ENCODE results near the gene STK11. TPM values are rescaled to one million over a fixed set of nuclear protein-coding genes. Genes with fewer than 3 reads are reported as not detected.

The STK11 gene
- total RNA-seq, 1 experiment from 2014 or later, result 99.0 TPM

DNA sequence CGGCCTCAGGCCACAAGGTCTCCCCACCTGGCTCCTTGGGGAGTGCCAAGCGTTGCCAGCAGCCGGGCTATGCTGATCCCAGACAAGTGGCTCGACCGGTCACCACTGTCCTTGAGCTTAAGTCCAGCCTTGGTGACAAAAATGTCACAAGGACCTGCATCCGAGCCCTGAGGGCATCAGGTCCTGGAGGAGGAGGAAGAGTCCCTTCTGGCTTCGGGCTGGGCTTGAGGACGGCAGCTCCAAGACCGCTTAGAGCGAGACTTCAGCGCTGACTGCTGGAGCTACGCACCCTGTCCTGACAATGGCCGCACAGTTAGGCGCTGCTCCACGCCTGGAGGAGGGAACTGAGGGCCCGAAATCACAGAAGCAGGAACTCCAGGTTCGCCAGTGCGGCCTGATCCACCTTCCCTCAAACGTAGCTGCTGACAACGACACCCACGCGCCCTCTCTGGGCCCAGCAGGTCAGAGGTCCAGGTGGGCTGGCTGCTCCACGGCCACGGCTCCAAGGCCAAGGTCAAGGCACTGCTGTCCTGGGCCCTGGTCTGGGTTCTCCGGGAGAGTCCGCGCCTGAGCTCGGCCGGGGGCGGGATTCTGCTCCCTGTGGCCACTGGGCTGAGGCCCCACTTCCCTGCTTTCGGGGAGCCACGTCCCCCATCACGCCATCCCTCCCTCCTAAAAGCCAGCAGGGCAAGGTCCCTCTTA lies 38.6 kb upstream of the STK11 start:
- no peaks in the 10 kb centered on the region; the same call in 1 of the 2 replicates for H3K36me3 ChIP-seq (replicated peaks; ENCODE audit: control insufficient read depth, insufficient read depth, low read length)
- no peaks in the 10 kb centered on the region for H3K27me3 ChIP-seq (ENCODE audit: control insufficient read depth, insufficient read depth, low read length)
- no peak overlapping the region for H3K4me3 ChIP-seq (ENCODE audit: insufficient read depth, low read depth, low read length)
- DNase-seq, result no peak

- H3K36me3 ChIP-seq (replicated peaks; ENCODE audit: control insufficient read depth, insufficient read depth, low read length), result no peaks in the 10 kb centered on the region; the same call in 1 of the 2 replicates
- no peaks in the 10 kb centered on the region for H3K27me3 ChIP-seq (ENCODE audit: control insufficient read depth, insufficient read depth, low read length)
- DNase-seq, result no peak
- H3K4me3 ChIP-seq (ENCODE audit: insufficient read depth, low read depth, low read length), result no peak overlapping the region
Measured at GRCh38 chr19:1167687-1168571, 37.6 kb upstream of the STK11 start.

DNA sequence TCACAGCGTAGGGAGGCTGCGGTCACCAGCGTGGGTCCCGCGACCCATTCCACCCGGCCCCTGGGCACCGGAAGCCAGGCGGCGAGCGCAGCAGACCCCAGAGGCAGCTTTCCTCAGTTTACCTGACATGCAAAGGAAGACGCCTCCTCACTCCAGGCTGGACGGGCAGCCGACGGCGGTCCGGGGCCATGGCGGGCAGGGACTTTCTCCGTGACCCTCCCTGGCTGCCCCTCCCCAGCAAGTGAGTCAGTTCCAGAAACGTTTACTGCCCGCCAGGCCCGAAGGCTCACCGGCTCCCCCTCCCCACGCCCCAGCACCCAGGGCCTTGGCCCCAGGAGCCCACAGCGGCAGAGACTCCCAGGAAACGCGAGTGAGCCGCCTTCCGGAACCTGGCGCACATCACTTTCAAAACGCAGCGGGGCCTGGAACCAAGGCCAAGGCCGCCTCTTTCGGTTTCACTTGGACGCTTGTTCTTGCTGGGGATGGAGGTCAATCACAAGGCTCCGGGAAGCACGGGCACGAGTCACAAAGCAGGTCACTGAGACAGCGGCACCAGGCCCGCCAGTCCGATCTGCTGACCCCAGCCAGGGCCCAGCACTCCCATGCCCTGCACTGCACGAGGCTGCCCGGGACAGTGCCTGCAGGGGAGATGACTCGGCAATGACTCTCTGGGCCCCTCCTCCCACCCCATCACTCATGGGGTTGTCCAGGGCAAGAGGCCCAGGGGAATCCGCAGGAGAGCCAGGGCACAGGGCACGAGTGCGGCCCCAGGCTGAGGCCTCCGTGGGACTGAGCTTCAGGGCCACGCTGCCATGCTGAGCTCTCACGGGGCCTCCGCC lies 36.8 kb upstream of the STK11 start:
- H3K36me3 ChIP-seq (replicated peaks; ENCODE audit: control insufficient read depth, insufficient read depth, low read length), result no peaks in the 10 kb centered on the region; the same call in 1 of the 2 replicates
- H3K4me3 ChIP-seq (ENCODE audit: insufficient read depth, low read depth, low read length), result no peak overlapping the region
- DNase-seq, result no peak
- H3K27me3 ChIP-seq (ENCODE audit: control insufficient read depth, insufficient read depth, low read length), result no peaks in the 10 kb centered on the region

- H3K27me3 ChIP-seq (ENCODE audit: control insufficient read depth, insufficient read depth, low read length), result no peaks in the 10 kb centered on the region
- peak; percentile 51 for DNase-seq
- H3K4me3 ChIP-seq (ENCODE audit: insufficient read depth, low read depth, low read length), result no peak overlapping the region
- H3K36me3 ChIP-seq (replicated peaks; ENCODE audit: control insufficient read depth, insufficient read depth, low read length), result no peaks in the 10 kb centered on the region; the same call in 1 of the 2 replicates
Measured at GRCh38 chr19:1169411-1169791, 36.2 kb upstream of the STK11 start.

DNA sequence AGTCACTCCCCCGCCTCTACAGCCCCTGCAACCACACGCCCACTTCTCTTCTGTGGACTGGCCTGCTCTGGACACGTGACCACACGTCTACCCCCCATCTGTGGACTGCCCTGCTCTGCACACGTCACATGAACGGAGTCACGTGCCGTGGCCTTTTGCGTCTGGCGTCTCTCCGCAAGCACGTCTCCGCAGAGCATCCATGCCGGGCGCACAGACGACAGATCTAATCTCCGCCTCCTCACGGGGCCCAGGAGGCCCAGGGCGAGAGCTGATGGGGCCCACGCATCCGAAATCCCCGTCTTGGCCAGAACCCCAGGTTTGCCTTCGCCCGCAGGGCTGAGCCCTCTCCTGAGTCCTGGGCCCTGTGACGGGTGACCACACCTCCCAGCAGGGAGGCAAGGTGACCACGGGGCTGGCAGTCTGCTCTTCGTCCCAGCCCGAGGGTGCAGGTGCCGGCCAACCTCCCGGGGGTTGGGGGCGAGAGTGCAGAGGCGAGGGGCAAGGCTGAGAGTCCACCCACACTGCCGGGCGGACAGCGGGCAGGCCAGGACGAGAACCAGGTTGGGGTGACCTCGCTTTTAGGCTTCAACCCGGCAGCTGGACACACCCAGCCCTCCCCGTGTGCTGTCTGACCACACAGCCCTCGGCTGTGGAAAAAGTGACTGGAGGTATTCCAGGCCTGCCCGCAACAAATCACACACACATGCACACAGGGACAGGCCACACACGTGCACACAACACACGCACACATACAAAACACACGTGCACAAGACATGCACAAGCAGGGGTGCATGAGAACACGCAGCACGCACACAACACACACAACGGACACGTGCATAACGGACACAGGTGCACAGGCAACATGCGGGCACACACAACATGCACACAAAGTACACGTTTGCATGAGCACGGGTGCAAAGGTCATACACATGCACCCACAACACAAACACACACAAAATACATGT lies 35.4 kb upstream of the STK11 start:
- DNase-seq, result no peak
- Histone ChIP-seq H3K36me3 (replicated peaks; ENCODE audit: control insufficient read depth, insufficient read depth, low read length) (no peaks in the 10 kb centered on the region; the same call in 1 of the 2 replicates), H3K27me3 (ENCODE audit: control insufficient read depth, insufficient read depth, low read length) (no peaks in the 10 kb centered on the region), H3K4me3 (ENCODE audit: insufficient read depth, low read depth, low read length) (no peak overlapping the region)

- no peak for DNase-seq
- Histone ChIP-seq H3K27me3 (ENCODE audit: control insufficient read depth, insufficient read depth, low read length) (no peaks in the 10 kb centered on the region), H3K4me3 (ENCODE audit: insufficient read depth, low read depth, low read length) (no peak overlapping the region; the same call in 1 of the 2 replicates), H3K36me3 (replicated peaks; ENCODE audit: control insufficient read depth, insufficient read depth, low read length) (no peaks in the 10 kb centered on the region; the same call in 1 of the 2 replicates)
Measured at GRCh38 chr19:1170938-1171754, 34.4 kb upstream of the STK11 start.

DNA sequence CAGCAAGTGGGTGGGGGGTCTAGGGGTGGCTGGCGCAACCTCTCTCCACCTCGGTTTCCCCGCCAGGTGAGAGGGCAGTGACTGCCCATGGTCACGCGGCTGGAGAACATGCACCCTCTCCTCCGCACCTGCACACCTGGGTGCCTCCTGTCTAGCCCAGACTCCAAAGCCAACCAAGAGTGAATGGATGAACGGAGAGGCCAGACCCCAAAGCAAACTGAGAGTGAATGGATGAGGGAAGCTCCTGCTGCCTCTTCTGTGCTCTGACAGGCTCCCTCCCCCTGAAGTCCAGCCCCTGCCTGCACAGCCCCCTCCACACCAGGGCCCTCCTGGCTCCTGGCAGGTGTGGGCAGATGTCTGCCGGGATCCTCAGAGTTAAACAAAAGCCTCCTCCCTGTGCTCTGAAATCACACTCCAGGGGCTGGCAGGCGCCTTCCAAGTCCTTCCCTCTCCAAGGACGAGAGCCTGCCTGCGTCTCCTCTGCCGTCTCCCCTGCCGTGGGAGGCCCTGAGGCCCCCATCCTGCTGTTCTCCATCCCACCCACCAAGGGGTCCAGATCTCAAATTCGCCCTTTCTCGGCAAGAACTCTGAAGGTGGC lies 33.7 kb upstream of the STK11 start:
- H3K27me3 ChIP-seq (ENCODE audit: control insufficient read depth, insufficient read depth, low read length), result no peaks in the 10 kb centered on the region
- DNase-seq, result no peak
- no peaks in the 10 kb centered on the region; the same call in 1 of the 2 replicates for H3K36me3 ChIP-seq (replicated peaks; ENCODE audit: control insufficient read depth, insufficient read depth, low read length)
- H3K4me3 ChIP-seq (ENCODE audit: insufficient read depth, low read depth, low read length), result peak overlapping the region; percentile 4; the same call in 1 of the 2 replicates

DNA sequence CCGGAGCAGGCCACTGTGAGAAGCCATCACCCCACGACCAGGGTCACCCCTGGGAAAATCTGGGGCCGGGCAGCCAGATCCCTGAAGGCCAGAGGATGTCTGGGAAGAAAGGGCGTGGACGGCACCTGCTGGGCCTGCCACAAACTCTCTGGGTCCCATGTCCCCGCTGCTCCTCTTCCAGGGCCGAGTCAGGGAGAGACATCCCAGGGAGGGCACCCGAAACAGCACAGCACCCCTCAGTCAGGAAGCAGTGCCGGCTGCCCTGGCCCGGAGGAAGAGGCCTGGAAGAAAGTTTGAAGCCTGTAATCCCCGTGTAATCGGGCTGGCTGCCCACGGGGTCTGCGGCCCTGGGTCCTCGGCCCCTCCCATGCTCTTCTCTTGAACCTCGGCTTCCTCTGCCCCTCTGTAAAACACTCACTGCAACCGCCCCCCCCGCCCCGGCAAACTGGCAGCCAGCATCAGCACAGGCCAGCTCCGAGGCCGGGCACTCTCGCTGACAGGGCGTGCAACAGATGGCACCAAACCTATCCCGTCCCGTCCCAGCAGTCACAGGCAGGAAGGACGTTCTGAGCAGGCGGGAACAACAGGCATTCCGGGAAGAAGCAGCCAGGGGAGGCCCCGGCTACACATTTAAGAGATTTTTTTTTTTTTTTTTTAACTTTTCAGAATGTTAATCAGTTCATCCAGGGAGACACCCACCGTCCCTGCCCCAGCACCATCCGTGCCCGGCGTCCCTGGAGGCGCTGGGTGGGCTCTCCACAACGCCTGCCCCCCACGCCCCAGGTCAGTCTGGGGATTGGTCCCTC lies 33.0 kb upstream of the STK11 start:
- peak; percentile 83 for DNase-seq
- Histone ChIP-seq H3K36me3 (replicated peaks; ENCODE audit: control insufficient read depth, insufficient read depth, low read length) (no peaks in the 10 kb centered on the region; the same call in 1 of the 2 replicates), H3K27me3 (ENCODE audit: control insufficient read depth, insufficient read depth, low read length) (no peaks in the 10 kb centered on the region), H3K4me3 (ENCODE audit: insufficient read depth, low read depth, low read length) (peak overlapping the region; percentile 79)

DNA sequence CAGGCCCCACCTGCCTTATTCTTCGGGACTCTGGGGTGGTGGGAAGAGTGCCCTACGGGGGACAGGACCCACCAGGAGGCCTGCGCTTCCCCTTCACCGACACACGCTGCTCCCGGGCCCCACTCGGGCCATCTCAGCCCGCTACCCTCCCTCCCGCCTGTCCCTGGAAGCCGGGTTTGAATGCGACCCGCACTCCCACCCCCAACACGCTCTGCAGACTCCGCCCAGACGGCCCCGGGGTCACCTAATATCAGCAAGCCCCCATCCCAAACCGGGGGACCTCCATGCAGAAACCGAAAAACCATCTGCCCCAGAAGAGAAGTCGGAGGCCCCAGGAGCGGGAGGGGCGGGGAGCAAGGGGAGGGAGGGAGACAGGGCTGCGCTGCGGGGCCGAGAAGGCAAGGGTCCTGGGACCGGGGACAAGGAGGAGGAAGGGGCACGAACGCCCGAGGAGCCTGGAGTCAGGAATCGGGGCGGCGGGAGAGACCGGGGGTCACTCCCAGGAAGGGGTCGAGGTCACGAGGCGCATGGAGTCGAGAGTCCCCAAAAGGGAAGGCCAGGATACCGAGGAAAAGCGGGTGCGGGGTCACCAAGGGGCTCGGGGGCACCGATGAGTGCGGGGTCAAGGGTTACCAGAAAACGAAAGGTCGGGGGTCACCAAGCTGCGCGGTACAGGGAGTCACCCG lies 32.3 kb upstream of the STK11 start:
- DNase-seq, result peak; percentile 82
- H3K4me3 ChIP-seq (ENCODE audit: insufficient read depth, low read depth, low read length), result peak overlapping the region; percentile 79
- H3K27me3 ChIP-seq (ENCODE audit: control insufficient read depth, insufficient read depth, low read length), result no peaks in the 10 kb centered on the region
- H3K36me3 ChIP-seq (replicated peaks; ENCODE audit: control insufficient read depth, insufficient read depth, low read length), result no peaks in the 10 kb centered on the region; the same call in 1 of the 2 replicates

GRCh38 chr19:1173845-1174809 lies 31.5 kb upstream of the STK11 start, which contains the start of gene SBNO2:
TSS of gene SBNO2 (minus strand) at chr19:1174268. CDS start at chr19:1154276, 19,992 bp downstream.
- peak; percentile 100 for DNase-seq
- H3K36me3 ChIP-seq (replicated peaks; ENCODE audit: control insufficient read depth, insufficient read depth, low read length), result no peaks in the 10 kb centered on the region; the same call in 1 of the 2 replicates
- peak within 1 kb of the TSS; percentile 79 for H3K4me3 ChIP-seq (ENCODE audit: insufficient read depth, low read depth, low read length)
- no peaks in the 10 kb centered on the region for H3K27me3 ChIP-seq (ENCODE audit: control insufficient read depth, insufficient read depth, low read length)
